Astrocyte of the cerebellum (primary cell): ENCODE measurements around the gene POMT2.

Experiments
- DNase-seq: peaks from one replicate; pipeline ENCODE4 v3.0.0-alpha.2; 2011; ENCODE audit warnings: low read depth
- H3K4me3 ChIP-seq: 2 replicates; pipeline ENCODE4 v1.5.1; 2011; ENCODE audit warnings: mild to moderate bottlenecking, low read depth, low read length, moderate library complexity
- CTCF ChIP-seq: IDR thresholded peaks from 2 replicates; pipeline ENCODE4 v1.5.1; 2012; ENCODE audit warnings: low read length, low read depth, moderate library complexity, mild to moderate bottlenecking; ENCODE audit errors: missing control alignments
- in situ Hi-C: cut with HindIII; loops from 2 replicates; pipeline ENCODE4 v1.10.0; 2017; ENCODE audit warnings: low sequenced_read_pairs

The POMT2 gene

GRCh38 chr14:77353469-77354141, 32.9 kb upstream of the POMT2 start:
- no peak for DNase-seq
- TF ChIP-seq CTCF, result no peak
- in situ Hi-C loops, result no loop called here
- H3K4me3 ChIP-seq, result no peak overlapping the region

DNA sequence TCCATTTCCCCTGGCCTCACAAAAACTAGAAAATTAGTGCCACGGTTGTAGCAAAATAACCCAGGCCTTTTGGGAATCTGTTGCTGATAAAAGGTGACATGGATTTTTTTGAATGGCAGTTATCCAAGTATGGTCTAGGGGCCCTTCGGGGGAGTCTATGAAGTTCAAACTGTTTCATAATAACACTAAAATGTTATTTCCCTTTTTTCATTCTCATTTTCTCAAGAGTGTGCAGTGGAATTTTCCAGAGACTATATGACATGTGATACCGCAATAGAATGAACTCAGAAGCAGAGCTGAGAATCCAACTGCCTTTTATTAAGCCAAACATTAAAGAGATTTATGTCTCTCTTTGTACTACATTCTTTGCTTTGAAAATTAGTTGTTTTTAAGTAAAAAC, 27.1 kb upstream of the POMT2 start:
- in situ Hi-C loops, result no loop called here
- DNase-seq, result no peak
- TF ChIP-seq CTCF, result no peak

DNA sequence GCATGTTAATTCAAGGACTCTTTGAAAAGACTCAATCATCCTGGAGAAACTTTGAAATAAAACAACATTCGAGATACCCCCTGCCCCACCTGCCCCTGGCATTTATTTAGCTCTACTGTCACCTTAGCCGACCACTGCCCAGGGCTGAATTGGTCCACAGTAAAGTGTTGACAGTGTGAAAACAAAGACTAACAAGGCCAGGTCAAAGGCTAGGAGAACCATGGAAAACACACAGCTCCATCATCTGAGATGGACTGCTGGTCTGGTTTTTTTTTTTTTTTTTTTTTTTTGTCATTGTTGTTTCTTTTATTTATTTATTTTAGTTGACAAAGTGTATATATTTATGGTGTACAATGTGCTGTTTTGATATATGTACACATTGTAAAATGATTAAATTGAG, 25.8 kb upstream of the POMT2 start:
- DNase-seq, result no peak
- no peak overlapping the region for H3K4me3 ChIP-seq
- TF ChIP-seq CTCF, result no peak
- in situ Hi-C loops, result no loop called here

More for the DNA sequence above, 27.1 kb upstream of the POMT2 start:
- H3K4me3 ChIP-seq, result no peak overlapping the region

DNA sequence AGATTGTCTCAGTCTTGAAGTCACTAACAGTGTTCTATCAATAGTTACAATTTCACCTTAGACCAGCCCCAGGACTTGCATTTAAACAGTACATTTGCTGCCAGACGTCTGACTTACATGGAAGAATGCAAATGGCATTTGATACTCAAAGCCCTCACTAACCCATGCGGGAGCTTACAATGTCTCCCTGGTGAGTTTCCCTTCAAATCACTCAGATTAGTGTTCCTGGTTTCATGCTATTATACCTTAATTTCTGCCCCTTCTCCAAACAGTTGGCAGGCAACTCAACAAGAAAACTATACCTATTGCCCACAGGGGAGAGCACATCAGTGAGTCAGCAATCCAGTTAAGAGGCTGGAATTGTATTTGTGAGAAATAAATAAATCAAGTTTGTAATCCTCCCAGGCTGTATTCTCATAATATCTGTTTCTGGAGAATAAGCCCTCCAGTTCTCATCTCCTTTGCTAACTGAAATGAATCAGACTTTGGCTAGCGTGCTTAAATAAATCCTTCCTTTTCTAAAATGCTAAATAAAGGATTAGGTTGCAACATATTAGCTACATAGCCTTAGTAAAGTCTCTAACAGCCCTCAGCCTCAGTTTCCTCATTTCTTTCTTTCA, 23.8 kb upstream of the POMT2 start:
- TF ChIP-seq CTCF, result no peak
- H3K4me3 ChIP-seq, result no peak overlapping the region
- in situ Hi-C loops, result no loop called here
- DNase-seq, result no peak

DNA sequence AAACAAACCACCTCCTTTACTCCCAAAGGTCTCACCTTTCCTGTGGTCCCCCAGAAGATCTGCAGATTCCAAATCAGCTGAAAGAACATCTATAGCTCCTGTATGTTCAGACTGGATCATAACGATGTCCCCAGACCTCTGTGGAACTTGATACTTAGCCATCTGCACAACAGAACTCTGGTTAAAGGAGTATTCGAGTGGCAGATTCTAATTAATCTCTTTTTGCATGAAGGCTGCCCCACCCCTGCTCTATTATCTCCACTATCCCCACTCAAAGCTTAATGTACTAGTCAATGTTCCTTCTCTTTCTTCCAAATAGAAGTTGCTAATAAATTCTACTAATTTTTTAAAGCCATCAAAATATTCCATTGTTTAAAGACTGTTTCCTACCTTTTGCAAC, 23.0 kb upstream of the POMT2 start:
- in situ Hi-C loops, result no loop called here
- DNase-seq, result no peak
- no peak for TF ChIP-seq CTCF

GRCh38 chr14:77342726-77343397, 22.2 kb upstream of the POMT2 start:
- no peak for DNase-seq
- TF ChIP-seq CTCF, result no peak
- in situ Hi-C loops, result no loop called here
- H3K4me3 ChIP-seq, result no peak overlapping the region

More for the DNA sequence above, 23.0 kb upstream of the POMT2 start:
- no peak overlapping the region for H3K4me3 ChIP-seq
